GM19395 (cell line): Measurements from ENCODE around the gene MAN2A2.
A peak's percentile ranks its signal among the peaks of the same experiment; 100 is the strongest.
"Not testable (repeated sequence)": the region's sequence is repeated elsewhere in the genome, so short reads cannot be mapped to it uniquely, and the experiment has no call there.

Experiments
- ATAC-seq: cut with Tn5 transposase; IDR thresholded peaks from one replicate; pipeline ENCODE4 v1.9.1; 2021; ENCODE audit warnings: mild to moderate bottlenecking, moderate library complexity; ENCODE audit not compliant: unreplicated experiment

MAN2A2 gene

DNA sequence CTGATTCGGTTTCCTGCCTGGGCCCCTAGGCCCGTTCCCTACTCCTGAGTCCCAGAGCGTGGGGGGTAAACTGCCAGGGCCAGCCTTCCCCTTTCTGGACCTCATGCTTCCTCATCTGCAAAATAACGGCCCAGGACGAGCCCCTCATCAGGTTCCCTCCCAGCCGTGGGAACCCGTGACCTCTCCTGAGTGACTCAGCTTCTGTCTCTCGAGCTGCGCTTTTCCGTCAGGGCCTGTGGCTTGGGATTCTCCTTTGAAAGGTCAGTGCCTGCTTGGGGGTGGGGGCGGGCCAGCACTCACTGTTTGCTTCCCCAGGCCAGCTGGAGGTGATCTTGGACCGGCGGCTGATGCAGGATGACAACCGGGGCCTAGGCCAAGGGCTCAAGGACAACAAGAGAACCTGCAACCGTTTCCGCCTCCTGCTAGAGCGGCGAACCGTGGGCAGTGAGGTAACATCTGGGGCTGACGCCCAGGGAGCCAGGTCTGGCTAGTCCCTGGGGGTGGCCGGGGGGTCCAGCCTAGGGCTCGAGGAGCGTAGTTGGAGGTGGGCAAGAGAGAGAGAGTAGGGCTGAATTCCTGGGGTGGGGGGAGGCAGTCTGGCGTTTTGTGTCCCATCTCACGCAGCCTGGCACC lies 12.8 kb downstream of the MAN2A2 start:
- ATAC-seq: no peak

DNA sequence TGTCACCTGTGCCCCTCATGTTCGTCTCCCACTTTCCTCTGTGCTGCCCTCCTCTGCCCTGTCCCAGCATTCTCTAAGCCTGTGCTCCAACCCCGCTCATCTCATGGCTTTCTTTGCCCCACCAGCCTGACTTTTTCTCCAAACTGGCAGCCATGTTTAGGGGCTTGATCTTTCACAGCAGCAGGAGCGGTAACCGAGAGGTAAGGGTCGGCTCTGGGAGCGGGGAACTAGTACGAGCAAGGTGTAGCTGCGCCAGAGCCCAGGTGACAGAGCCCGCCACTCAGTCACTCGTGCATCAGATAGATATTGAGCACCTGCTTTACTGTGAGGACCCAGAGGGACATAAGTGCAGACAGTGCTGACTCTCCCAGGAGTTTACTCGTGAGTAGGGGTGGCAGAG lies 13.4 kb downstream of the MAN2A2 start:
- no peak for ATAC-seq

DNA sequence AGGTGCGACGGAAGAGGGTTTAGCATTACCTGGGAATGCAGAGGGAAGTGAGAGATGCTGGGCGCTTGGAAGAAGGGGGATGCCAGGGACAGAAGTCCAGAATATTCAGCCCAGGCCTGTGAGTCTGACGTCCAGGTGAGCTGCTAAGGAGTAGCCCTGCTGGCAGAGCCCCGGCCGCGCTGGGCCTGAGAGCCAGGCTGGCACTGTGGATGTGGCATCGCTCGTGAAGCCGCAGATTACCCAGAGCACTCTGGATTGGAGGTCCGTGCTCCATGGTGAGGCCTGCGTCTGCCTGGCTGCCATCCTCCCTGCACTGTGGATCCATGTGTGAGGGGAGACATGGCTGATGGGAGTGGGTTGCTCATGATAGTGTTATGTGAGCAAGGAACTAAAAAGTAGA lies 14.5 kb downstream of the MAN2A2 start:
- no peak for ATAC-seq

DNA sequence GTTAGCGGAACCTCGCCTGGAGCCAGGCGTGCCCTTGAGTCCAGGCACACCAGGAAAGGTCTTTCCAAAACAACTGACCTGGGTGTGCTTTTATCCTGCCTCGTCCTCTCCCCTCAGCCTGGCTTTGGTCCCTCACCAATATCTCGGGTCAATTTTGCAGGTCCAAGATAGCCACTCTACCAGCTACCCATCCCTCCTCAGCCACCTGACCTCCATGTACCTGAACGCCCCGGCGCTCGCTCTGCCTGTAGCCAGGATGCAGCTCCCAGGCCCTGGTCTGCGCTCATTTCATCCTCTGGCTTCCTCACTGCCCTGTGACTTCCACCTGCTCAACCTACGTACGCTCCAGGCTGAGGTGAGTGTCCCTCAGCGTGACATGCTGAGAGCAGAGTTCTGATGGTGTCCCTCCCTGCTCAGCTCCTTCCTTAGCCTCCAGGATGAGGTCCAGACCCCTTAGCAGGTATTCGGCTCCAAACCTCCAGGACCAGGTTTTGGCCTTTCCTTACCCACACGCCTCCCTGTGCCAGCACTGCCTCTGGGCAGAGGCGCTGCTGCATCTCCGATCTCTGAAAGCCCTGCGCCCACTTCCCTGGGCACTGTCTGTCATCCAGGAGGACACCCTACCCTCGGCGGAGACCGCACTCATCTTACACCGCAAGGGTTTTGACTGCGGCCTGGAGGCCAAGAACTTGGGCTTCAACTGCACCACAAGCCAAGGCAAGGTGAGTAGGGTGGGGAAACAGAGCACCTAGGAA lies 15.1 kb downstream of the MAN2A2 start:
- ATAC-seq: no peak

DNA sequence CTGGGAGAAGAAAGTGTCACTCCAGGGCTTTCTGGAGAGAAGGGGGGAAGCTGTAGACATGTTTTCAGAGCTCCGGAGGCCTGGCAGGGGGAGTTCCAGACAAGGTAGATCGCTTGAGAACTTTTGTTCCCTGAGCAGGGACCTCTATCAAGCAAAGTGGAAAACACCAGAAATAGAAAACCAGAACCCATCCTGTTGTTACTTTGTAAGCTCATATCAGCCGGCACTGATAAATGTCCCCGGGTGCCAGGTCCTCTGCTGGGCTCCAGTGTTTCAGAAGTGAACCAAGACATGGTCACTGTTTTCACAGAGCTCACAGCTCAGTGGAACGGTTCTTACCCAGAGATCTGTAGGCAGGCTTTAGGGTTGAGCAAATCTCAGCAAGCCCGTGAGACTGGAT lies 15.7 kb downstream of the MAN2A2 start:
- ATAC-seq: no peak

DNA sequence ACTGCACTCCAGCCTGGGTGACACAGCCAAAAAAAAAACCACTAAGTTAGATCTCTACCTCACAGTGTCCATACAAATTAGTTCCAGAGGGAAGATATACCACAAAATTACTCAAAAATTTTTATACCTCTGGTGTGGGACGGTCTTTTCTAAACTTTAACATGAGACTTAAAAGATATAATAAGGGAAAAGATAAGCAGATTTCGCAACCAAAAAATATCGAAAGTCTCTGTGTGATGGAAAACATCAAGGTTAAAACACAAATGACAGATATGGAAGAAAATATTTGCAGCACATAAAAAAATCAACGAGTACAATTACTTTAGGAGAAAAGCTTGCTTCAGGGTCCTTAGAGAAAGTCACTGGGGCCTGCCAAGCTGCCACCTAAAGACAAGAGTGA lies 18.8 kb downstream of the MAN2A2 start:
- ATAC-seq: no peak

DNA sequence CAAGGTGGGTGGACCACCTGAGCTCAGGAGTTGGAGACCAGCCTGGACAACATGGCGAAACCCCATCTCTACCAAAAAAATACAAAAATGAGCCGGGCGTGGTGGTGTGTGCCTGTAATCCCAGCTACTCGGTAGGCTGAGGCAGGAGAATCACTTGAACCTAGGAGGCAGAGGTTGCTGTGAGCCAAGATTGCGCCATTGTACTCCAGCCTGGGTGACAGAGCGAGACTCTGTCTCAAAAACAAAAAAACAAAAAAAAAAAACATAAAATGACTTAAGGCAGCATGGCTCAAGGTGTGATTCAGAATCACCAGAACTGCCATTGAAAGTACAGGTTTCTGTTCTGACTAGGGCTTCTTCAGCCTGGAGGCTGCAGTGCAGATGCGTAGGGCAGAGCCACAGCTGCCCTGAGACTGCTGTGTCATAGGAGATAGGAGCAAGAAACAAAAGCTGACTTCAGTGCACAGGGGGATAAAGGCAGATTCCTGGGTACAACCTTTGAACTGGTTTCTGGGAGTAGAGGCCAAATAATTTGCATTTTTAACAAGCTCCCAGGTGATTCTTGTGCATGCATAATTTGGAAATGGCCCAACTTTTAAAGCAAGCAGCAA lies 19.7 kb downstream of the MAN2A2 start:
- ATAC-seq: peak; percentile 83

DNA sequence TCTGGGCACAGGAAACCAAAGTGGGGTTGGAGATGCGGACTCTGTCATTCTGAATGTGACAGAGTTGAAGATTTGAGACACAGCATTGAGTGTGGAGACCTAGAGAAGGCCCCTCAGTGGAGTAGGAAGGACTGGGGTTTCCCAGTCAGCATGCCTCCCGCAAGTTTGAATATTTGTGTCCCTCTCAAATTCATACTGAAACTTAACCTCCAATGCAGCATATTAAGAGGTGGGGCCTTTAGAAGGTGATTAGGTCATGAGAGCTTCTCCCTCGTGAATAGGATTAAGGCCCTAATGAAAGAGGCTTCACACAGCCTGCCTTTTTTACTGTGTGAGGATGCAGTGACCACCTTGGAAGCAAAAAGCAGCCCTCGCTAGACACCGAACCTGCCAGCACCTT lies 21.3 kb downstream of the MAN2A2 start:
- ATAC-seq: peak; percentile 73

DNA sequence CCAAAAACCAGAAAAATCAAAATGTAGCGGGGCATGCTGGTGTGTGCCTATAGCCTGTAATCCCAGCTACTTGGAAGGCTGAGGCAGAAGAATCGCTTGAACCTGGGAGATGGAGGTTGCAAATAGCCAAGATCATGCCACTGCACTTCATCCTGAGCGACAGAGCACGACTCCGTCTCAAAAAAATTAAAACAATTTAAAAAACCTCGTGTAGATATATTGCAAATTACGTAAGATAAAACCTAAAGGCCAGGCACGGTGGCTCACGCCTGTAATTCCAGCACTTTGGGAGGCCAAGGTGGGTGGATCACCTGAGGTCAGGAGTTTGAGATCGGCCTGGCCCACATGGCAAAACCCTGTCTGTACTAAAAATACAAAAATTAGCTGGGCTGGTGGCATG lies 23.7 kb downstream of the MAN2A2 start:
- not testable (repeated sequence) for ATAC-seq

DNA sequence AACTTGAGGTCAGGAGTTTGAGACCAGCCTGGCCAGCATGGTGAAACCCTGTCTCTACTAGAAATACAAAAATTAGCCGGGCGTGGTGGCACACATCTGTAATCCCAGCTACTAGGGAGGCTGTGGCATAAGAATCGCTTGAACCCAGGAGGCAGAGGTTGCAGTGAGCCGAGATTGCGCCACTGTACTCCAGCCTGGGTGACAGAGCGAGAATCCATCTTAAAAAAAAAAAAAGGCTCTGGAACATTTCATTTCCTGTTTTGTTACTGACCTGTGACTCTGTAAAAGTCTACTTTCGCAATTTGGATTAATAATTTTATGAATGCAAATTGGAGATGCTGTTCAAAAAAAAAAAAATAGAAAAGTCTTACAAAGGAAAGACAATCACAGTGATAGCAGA lies 25.0 kb downstream of the MAN2A2 start:
- ATAC-seq: not testable (repeated sequence)

DNA sequence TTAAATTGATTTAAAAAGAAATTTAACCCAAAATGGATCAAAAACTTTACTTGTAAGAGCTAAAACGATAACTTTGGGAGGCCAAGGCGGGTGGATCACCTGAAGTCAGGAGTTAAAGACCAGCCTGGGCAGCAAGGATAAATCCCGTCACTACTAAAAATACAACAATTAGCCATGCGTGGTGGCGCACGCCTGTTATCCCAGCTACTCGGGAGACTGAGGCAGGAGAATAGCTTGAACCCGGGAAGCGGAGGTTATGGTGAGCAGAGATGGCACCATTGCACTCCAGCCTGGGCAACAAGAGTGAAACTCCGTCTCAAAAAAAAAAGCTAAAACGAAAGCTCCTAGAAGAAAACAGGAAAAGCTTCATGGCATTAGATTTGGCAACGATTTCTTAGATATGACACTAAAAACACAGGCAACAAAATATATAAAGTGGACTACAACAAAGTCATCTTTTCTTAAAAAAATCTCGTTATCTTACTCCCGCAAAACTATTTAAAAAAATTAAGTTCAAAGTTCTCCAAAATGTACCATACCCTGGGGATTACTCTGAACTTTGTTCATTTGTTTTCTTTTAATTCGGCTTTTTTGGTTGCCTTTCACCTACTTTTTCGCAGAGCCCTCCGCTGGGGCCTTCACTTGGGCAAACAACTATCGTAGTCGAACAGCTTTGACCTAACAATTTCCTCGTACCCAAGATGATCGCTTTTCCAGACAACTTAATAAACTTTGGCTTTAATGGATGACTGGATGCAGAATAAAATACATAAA lies 26.3 kb downstream of the MAN2A2 start:
- ATAC-seq: no peak

DNA sequence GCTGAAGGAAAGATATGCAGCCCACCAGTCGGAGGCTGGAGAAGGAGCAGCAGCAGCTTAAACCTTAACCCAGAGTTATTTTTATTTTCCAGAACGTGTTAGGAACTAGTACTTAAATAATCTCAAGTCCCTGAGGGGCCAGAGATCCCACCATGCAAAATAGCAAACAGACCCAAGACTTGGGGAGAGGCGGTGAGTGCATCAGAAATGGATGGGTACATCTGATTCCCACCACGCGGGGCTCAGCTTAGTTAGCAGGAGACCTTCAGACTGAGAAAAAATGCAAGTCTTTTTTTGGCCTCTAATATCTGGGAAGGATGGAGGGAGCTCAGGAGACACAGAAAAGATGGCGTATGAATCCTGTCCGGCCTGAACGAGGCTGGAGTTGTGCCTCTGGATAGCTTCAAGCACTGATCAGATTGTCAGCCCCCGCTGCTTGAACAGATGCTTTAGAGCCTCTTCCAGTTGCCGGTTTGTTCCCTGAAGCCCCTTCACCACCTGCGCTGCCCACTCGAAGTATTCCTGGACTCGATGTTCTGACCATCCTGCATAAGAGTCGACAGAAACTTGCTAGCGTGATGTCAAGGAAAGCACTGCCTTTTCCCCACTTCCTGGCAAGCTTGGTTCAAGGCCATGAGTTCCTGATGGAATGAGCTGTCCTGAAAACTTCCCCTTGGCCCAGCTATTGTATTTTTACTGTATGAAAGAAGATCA lies 27.9 kb downstream of the MAN2A2 start:
- ATAC-seq: no peak

DNA sequence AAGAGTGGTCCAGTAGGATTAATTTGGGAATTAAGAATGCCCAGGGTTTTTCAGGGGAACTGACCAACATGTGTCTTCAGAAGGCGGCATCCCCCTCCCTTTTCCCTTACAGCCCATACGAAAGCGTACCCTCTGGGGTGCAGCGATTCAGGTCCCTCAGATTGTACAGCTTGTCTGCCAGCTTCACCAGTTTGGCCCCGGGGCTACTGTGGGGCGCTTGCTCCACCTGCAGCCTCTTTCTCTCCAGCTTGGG lies 28.4 kb downstream of the MAN2A2 start:
- ATAC-seq: no peak

DNA sequence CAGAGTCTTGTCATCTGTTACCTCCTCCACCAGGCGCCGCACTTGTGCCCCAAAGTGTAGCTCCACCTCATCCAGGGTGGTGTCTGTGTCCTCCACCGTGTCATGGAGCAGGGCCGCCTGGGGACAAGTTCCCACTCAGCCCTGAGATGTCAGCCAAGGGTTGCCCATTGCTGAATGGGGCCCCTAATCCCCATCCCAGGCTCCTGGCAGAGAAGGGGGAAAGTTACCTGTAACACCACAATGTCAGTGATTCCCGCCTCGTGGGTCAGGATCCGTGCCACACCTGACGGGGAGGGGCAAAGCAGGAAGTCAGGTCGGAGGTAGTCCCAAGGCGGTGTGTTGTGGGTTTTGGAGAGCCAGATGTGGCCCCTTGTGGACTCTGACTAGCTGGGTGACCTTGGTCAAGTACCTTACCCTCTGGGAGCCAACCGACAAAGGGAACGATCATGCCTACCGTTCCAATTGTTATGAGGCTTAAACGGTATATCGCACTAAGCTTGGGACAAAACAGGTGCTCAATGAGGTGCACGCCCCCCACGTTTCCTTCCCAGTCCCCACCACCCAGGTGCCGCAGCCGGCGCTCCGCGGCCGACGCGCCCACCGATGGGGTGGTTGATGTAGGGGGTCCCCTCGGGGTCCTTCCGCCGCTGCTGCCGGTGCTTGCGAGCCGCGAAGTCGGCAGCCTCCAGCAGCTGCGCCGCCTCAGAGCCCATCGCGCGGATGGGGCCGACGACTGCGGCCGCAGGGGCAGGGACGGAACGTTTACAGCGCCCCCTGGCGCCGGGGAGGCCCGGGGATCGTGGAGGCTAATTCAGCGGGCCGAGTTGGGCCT lies 28.9 kb downstream of the MAN2A2 start, which contains the start of gene HDDC3:
HDDC3 (minus strand) TSS at position 722 of the 832 bp plus-strand sequence; CDS start at position 713, 9 bp downstream.
- ATAC-seq: peak; percentile 56

DNA sequence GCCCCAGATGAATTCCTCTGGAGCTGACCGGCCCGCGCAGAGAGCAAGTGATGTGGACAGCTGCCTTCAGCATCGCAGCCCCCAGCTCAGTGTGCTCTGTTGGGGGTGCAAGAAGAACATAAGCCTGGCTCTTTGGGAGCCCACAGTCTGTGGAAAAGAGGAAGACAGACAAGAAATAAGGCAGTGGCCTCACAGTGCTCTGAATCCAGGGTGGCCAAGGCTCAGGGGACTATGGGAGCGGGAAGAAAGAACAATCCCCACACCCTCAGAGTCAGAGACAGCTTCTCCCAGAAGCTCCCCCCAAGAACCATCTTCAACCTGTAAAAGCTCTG lies 29.5 kb downstream of the MAN2A2 start:
- ATAC-seq: no peak

DNA sequence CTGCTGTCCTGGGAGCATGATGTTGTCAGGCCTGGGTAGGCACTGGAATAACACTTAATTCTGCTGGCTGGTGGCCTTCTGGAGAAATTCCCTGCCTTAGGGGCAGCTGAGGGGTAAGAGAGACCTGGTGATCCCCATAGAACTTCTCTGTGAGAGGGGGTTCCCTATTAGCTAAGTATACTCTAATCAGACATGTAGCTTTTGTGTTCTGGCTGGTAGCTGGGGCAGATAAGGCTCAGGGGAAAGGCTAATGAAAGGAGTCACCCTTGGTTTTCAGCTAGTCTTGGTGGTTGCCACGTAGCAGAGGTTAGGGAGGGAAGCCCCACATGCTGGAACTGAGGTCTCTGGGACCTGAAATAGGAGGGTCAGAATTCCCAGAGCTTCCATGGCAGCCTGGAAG lies 30.2 kb downstream of the MAN2A2 start:
- ATAC-seq: no peak

DNA sequence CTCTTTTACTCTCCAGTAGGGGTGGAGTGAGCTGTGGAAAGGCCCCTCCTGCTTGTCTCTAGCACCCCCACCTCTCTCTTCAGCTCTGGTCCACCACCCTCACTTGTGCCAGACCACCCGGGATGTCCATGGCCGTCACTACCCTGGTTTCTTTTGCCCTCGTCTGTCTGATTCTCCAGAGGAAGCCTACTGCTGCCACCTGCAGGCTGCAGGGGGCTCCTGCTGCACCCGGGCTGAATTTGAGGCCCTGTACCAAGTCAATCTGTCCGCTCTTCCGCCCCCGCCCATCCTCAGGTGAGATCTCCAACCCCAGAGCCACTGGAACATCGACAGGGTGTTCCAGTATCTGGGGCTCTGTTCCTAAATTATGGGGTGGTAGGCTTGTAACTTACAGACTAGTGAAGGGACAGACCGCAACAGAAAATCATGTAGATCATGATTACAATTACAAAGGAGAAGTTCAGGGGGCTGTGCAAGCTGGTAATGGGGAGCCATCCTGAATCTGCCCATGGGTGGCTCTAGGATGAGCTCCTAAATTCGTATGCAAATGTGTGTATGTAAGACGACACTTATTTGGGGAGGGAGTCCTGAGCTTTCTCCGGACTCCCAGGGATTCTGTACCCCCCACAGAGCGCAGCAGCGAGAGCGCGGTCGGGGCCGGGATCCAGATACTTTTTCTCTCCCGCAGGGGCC lies 31.3 kb downstream of the MAN2A2 start:
- ATAC-seq: peak; percentile 39

DNA sequence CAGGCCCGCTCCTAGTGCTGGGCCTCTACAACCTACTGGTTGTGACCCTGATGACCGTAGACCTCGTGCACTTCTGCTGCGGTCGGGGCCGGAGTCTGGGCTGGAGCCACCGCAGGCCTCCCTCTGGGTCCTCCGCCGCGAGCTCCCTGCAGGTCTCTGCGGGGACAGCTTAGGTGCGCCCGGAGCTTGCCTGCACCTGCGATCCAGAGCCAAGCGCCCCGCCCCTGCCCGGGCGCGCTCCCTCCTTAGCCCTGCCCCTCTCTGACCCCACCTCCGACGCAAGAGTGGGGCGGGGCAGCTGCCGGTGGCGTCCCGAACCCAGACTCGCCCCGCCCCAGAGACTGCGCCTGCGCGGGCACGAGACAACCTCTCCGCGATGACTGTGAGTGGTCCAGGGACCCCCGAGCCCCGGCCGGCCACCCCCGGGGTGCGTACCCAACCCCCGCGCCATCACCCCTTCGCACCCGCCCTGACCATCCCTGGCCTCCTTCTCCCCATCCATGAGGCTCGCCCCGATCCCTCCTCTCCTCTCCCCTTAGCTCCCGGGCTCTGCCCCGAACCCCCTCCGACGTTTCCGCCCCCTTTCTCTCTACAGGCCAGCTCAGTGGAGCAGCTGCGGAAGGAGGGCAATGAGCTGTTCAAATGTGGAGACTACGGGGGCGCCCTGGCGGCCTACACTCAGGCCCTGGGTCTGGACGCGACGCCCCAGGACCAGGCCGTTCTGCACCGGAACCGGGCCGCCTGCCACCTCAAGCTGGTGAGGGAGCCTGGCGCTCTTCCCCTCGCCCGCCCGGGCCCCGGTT lies 32.0 kb downstream of the MAN2A2 start, which contains the start of gene UNC45A:
UNC45A (plus strand) TSS at position 337 of the 803 bp plus-strand sequence; CDS start at position 377, 40 bp downstream.
- ATAC-seq: peak; percentile 65

DNA sequence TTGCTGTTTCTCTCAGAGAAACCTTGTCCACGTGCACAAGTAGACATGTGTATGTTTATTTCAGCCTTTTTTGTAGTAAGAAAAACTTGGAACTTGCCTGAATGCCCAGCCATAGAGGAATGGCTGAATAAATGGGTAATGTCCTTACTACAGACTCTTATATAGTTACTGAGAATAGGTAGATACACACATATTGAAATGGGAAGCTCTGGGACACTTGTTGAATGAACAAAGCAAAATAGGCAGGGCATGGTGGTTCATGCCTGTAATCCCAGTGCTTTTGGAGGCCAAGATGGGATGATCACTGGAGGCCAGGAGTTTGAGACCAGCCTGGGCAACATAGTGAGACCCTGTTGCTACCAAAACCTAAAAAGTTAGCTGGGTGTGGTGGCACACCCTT lies 33.7 kb downstream of the MAN2A2 start:
- ATAC-seq: no peak
